T-helper 2 cell (primary cell): ENCODE measurements around the gene LY86.
"Not testable (repeated sequence)": the region's sequence is repeated elsewhere in the genome, so short reads cannot be mapped to it uniquely, and the experiment has no call there.

Source experiments
- DNase-seq, 5 experiments: peaks; one replicate each; pipeline versions ENCODE4 v3.0.0 to v3.0.0-alpha.2; 2012 to 2022

The LY86 gene

GRCh38 chr6:6596529-6597328 lies 8.2 kb downstream of the LY86 start:
- no peak for DNase-seq

- DNase-seq = no peak
Measured at GRCh38 chr6:6597682-6598081, 9.2 kb downstream of the LY86 start.

- DNase-seq = no peak
Measured at GRCh38 chr6:6599468-6599873, 11.0 kb downstream of the LY86 start.

- DNase-seq = no peak
Measured at GRCh38 chr6:6600875-6601274, 12.4 kb downstream of the LY86 start.

- DNase-seq = no peak
Measured at GRCh38 chr6:6602262-6602661, 13.7 kb downstream of the LY86 start.

GRCh38 chr6:6603317-6603716 lies 14.8 kb downstream of the LY86 start:
- no peak for DNase-seq

GRCh38 chr6:6604015-6604414 lies 15.5 kb downstream of the LY86 start:
- no peak for DNase-seq

- DNase-seq = no peak
Measured at GRCh38 chr6:6604566-6604965, 16.0 kb downstream of the LY86 start.

- DNase-seq = no peak
Measured at GRCh38 chr6:6605873-6606272, 17.4 kb downstream of the LY86 start.

GRCh38 chr6:6606391-6607030 lies 18.0 kb downstream of the LY86 start:
- not testable (repeated sequence) for DNase-seq

- DNase-seq = no peak
Measured at GRCh38 chr6:6609450-6609849, 20.9 kb downstream of the LY86 start.

- peak in 2 of 5 experiments; percentile 67 to 75 for DNase-seq
Measured at GRCh38 chr6:6610031-6610591, 21.6 kb downstream of the LY86 start.

- no peak for DNase-seq
Measured at GRCh38 chr6:6611486-6611885, 23.0 kb downstream of the LY86 start.

- peak in 2 of 5 experiments; percentile 10 to 54 for DNase-seq
Measured at GRCh38 chr6:6612308-6612707, 23.8 kb downstream of the LY86 start.

GRCh38 chr6:6613103-6613718 lies 24.7 kb downstream of the LY86 start:
- not testable (repeated sequence) for DNase-seq

- peak in 2 of 5 experiments; percentile 70 to 85 for DNase-seq
Measured at GRCh38 chr6:6614096-6614982, 25.8 kb downstream of the LY86 start.

GRCh38 chr6:6614983-6615349 lies 26.4 kb downstream of the LY86 start:
- DNase-seq = peak in 2 of 5 experiments; percentile 28 to 38

GRCh38 chr6:6616656-6617055 lies 28.1 kb downstream of the LY86 start:
- DNase-seq = no peak

- DNase-seq = no peak
Measured at GRCh38 chr6:6619021-6619794, 30.7 kb downstream of the LY86 start.

GRCh38 chr6:6620766-6621425 lies 32.4 kb downstream of the LY86 start:
- DNase-seq = no peak

GRCh38 chr6:6622501-6622900 lies 34.0 kb downstream of the LY86 start:
- no peak for DNase-seq
